K562 (cell line): ENCODE data around the gene UNC119. TPM values are rescaled to one million over a fixed set of nuclear protein-coding genes. Genes with fewer than 3 reads are reported as not detected.

ENCODE experiments used
- ATF3 ChIP-seq, 2 experiments: fragments of 450-650 bp in 1 of 2; sonication (generic) in 1 of 2; formaldehyde crosslinking in 1 of 2; IDR thresholded peaks in 1 of 2; conservative IDR thresholded peaks in 1 of 2; 2 replicates each; pipeline versions ENCODE4 v1.6.1 to v1.8.1; 2016 to 2023; ENCODE audit warnings: mild to moderate bottlenecking in 2 of 2, moderate library complexity in 2 of 2, inconsistent platforms in 1 of 2, missing genetic modification reagents in 1 of 2
- CEBPB ChIP-seq: fragments of 450-650 bp; IDR thresholded peaks from 2 replicates; pipeline ENCODE4 v1.6.1; 2016; ENCODE audit warnings: missing genetic modification characterization, missing compliant biosample characterization
- ETV6 ChIP-seq, 3 experiments: fragments of 150-350 bp in 1 of 3; sonication (generic) in 1 of 3; formaldehyde crosslinking in 1 of 3; IDR thresholded peaks; 2 replicates each; pipeline versions ENCODE4 v1.6.1 to v1.8.0; 2014 to 2022; ENCODE audit warnings: borderline replicate concordance in 2 of 3, low read depth in 2 of 3, antibody characterized with exemption in 1 of 3, low read length in 1 of 3, mild to moderate bottlenecking in 1 of 3, missing genetic modification reagents in 1 of 3
- FOXO4 ChIP-seq: fragments of 450-650 bp; formaldehyde crosslinking; IDR thresholded peaks from 2 replicates; pipeline ENCODE4 v1.4.0; 2020; ENCODE audit warnings: mild to moderate bottlenecking, moderate library complexity
- NR2C2 ChIP-seq, 2 experiments: fragments of 200-800 bp in 1 of 2; sonication (Bioruptor generic) in 1 of 2; sonication (generic) in 1 of 2; formaldehyde crosslinking in 1 of 2; IDR thresholded peaks; 2 replicates each; pipeline versions ENCODE4 v1.6.1 to v1.8.0; 2016 to 2022; ENCODE audit warnings: mild to moderate bottlenecking in 1 of 2, missing compliant biosample characterization in 1 of 2, missing genetic modification characterization in 1 of 2, missing genetic modification reagents in 1 of 2
- PTBP1 ChIP-seq: fragments of 200-400 bp; formaldehyde crosslinking; IDR thresholded peaks from 2 replicates; pipeline ENCODE4 v1.6.1; 2017; ENCODE audit warnings: low read depth, low read length
- SMAD4 ChIP-seq: fragments of 250-450 bp; sonication (Bioruptor Pico); conservative IDR thresholded peaks from 2 replicates; pipeline ENCODE4 v1.8.0; 2021; ENCODE audit warnings: inconsistent platforms, mild to moderate bottlenecking, moderate library complexity
- SREBF1 ChIP-seq: fragments of 150-350 bp; IDR thresholded peaks from 2 replicates; pipeline ENCODE4 v1.6.1; 2014; ENCODE audit warnings: antibody characterized with exemption, low read depth, low read length, borderline replicate concordance
- TBP ChIP-seq: optimal IDR thresholded peaks from 2 replicates; pipeline ENCODE3; 2011; ENCODE audit warnings: low read depth, low read length, improper control_type of control experiment
- TCF3 ChIP-seq: sonication (generic); formaldehyde crosslinking; IDR thresholded peaks from 2 replicates; pipeline ENCODE4 v1.4.0; 2020; ENCODE audit warnings: mild to moderate bottlenecking, missing genetic modification reagents
- TCF7 ChIP-seq: sonication (generic); IDR thresholded peaks from 2 replicates; pipeline ENCODE4 v1.6.1; 2016; ENCODE audit warnings: antibody characterized with exemption, borderline replicate concordance
- TCFL5 ChIP-seq: fragments of 250-450 bp; sonication (Bioruptor Pico); conservative IDR thresholded peaks from 2 replicates; pipeline ENCODE4 v1.6.1; 2021; ENCODE audit warnings: mild to moderate bottlenecking, moderate library complexity, matching md5 sums
- TSC22D4 ChIP-seq: fragments of 450-650 bp; IDR thresholded peaks from 2 replicates; pipeline ENCODE4 v1.6.1; 2016; ENCODE audit warnings: missing genetic modification characterization, missing biosample characterization, control low read depth
- ZBTB2 ChIP-seq: fragments of 450-650 bp; IDR thresholded peaks from 2 replicates; pipeline ENCODE4 v1.6.1; 2016; ENCODE audit warnings: antibody characterized with exemption
- ZBTB43 ChIP-seq: sonication (generic); formaldehyde crosslinking; IDR thresholded peaks from 2 replicates; pipeline ENCODE4 v1.8.0; 2023; ENCODE audit warnings: mild to moderate bottlenecking, missing genetic modification reagents
- ZC3H4 ChIP-seq: sonication (generic); formaldehyde crosslinking; IDR thresholded peaks from 2 replicates; pipeline ENCODE4 v1.9.0; 2021; ENCODE audit warnings: missing genetic modification reagents, borderline replicate concordance
- ZNF584 ChIP-seq: fragments of 200-800 bp; sonication (Bioruptor generic); IDR thresholded peaks from 2 replicates; pipeline ENCODE4 v1.6.1; 2016; ENCODE audit warnings: low read depth, mild to moderate bottlenecking, missing genetic modification characterization, missing compliant biosample characterization
- ZNF668 ChIP-seq: fragments of 250-450 bp; sonication (Bioruptor Pico); IDR thresholded peaks from 2 replicates; pipeline ENCODE4 v1.8.0; 2022; ENCODE audit warnings: mild to moderate bottlenecking, inconsistent platforms
- ZNF76 ChIP-seq: fragments of 250-450 bp; sonication (Bioruptor Pico); IDR thresholded peaks from 2 replicates; pipeline ENCODE4 v1.4.0; 2020; ENCODE audit warnings: mild to moderate bottlenecking, moderate library complexity, borderline replicate concordance
- ZNF764 ChIP-seq: fragments of 250-450 bp; sonication (Bioruptor Pico); IDR thresholded peaks from 2 replicates; pipeline ENCODE4 v1.4.0; 2020; ENCODE audit warnings: low read depth, mild to moderate bottlenecking, moderate library complexity
- ZSCAN29 ChIP-seq: fragments of 450-650 bp; IDR thresholded peaks from 2 replicates; pipeline ENCODE4 v1.6.1; 2017
- polyA plus RNA-seq, 8 experiments: library from polyadenylated mRNA; depleted of rRNA in 4 of 8; stranded (reverse) in 5 of 8; unstranded in 3 of 8; fragments of >200 nt; fragmentation: Nextera tagmentation in 2 of 8; fragmentation: Illumina TruSeq in 1 of 8; extraction: Ambion mirVana in 2 of 8; extraction: Trizol in 1 of 8; gene quantifications; 2 replicates each; pipeline versions ENCODE4 v1.2.1 to v1.2.3, GENCODE V29; 2011 to 2014; ENCODE audit warnings: inconsistent platforms in 1 of 8, missing spikeins in 1 of 8
- total RNA-seq, 7 experiments: library from RNA; depleted of rRNA in 6 of 7; stranded (reverse); fragments of >200 nt in 6 of 7; fragmentation: Illumina TruSeq in 2 of 7; extraction: Trizol in 2 of 7; gene quantifications; 2 replicates each; pipeline versions ENCODE4 v1.2.1 to v1.2.3, GENCODE V29; 2011 to 2021; ENCODE audit warnings: low replicate concordance in 1 of 7

Gene UNC119
- total and polyA plus RNA-seq, 9 of the 15 experiments (the other 6 are each of a cell fraction or from before 2014, with no cell fraction given), result 0.37 to 47.7 (median 16.3) TPM

GRCh38 chr17:28576758-28577465, 24.5 kb upstream of the UNC119 start, which contains the start of gene ALDOC (continued):
- no peak for TF ChIP-seq ATF3 (IDR thresholded peaks at IDR 0.05)
- TF ChIP-seq ATF3 (CRISPR knock-in tag; conservative IDR thresholded peaks at IDR 0.05), result no peak
- TF ChIP-seq ZSCAN29, result no peak
- TF ChIP-seq ZNF584 (CRISPR knock-in tag), result no peak
- TF ChIP-seq ZBTB43, result no peak
- no peak for TF ChIP-seq TSC22D4
- 0 out of 2 replicates have a peak, but pooled peaks have one; percentile 37 for TF ChIP-seq ZBTB2
- TF ChIP-seq ETV6 (IDR thresholded peaks at IDR 0.05; ENCODE audit: borderline replicate concordance in 1 of 2, low read depth in 2 of 2, low read length in 1 of 2), result no peak
- TF ChIP-seq ETV6 (CRISPR knock-in tag; IDR thresholded peaks at IDR 0.05; ENCODE audit: borderline replicate concordance), result no peak
- no peak for TF ChIP-seq ZNF764
- TF ChIP-seq ZNF76 (CRISPR knock-in tag), result no peak
- no peak for TF ChIP-seq CEBPB (tag)
- 0 out of 2 replicates have a peak, but pooled peaks have one; percentile 48 for TF ChIP-seq SMAD4 (CRISPR knock-in tag)
- no peak for TF ChIP-seq TCF7
- TF ChIP-seq TCFL5, result no peak
- peak; percentile 95 for TF ChIP-seq TBP
- no peak for TF ChIP-seq ZC3H4 (CRISPR knock-in tag)
- TF ChIP-seq TCF3 (CRISPR knock-in tag), result no peak
- TF ChIP-seq ZNF668 (CRISPR knock-in tag), result 0 out of 2 replicates have a peak, but pooled peaks have one; percentile 70
- TF ChIP-seq NR2C2 (CRISPR knock-in tag; IDR thresholded peaks at IDR 0.05), result no peak
- peak; percentile 79 for TF ChIP-seq NR2C2 (tag; IDR thresholded peaks at IDR 0.05)
- TF ChIP-seq FOXO4, result no peak
- TF ChIP-seq SREBF1, result peak; percentile 85; the same call in 1 of the 2 replicates
- TF ChIP-seq PTBP1, result no peak
